Fibroblast of mammary gland (primary cell): Measurements from ENCODE around the gene SPSB4.
"Not testable (repeated sequence)": the region's sequence is repeated elsewhere in the genome, so short reads cannot be mapped to it uniquely, and the experiment has no call there.

ENCODE experiments used
- DNase-seq: peaks from one replicate; pipeline ENCODE4 v3.0.0-alpha.2; 2010; ENCODE audit warnings: low read depth
- H3K4me3 ChIP-seq: 2 replicates; pipeline ENCODE4 v1.5.1; 2011; ENCODE audit warnings: low read depth, mild to moderate bottlenecking, low read length, moderate library complexity; ENCODE audit not compliant: control insufficient read depth
- CTCF ChIP-seq: conservative IDR thresholded peaks from 2 replicates; pipeline ENCODE4 v1.5.1; 2011; ENCODE audit warnings: low read depth, low read length, inconsistent platforms; ENCODE audit not compliant: control insufficient read depth, insufficient read depth

The SPSB4 gene

DNA sequence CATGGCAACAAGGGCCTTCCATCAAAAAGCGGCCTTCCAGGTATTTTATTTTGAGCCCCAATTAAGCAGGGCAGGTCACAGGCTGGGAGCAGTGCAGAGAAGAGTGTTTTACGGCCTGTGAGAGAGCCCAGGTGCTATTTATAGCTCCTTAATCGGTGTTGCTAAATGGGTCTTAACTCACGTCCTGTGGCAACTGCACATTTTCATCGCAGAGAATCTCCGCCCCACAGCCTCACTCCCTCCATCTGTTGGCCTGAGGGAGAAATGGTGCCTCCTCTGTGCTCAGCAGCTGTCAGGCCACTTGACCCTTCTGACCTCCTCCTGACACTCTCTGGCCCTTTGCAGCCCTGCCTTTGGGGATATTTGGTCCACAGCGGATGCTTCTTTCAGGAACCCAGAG, 58.6 kb downstream of the SPSB4 start:
- DNase-seq, result no peak

DNA sequence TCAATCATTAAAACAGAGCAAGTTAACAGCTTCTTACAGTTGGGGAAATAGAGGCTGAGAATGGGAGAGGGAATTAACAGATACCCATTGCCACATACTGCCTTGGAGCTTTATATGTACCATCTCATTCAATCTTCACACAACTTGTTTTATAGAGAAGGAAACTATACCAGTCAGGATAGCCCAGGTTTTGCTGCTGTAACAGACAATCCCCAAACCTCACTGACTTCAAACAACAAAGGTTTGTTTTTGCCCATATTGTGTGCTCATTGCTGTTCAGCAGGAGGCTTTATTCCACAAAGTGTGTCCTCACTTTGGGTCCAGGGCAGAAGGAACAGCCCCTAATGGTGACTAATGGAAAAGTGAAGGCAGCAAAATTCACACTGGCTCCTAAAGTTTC, 59.2 kb downstream of the SPSB4 start:
- H3K4me3 ChIP-seq, result no peak overlapping the region
- no peak for TF ChIP-seq CTCF
- DNase-seq, result no peak

More for the DNA sequence above, 58.6 kb downstream of the SPSB4 start:
- TF ChIP-seq CTCF, result no peak
- H3K4me3 ChIP-seq, result no peak overlapping the region

DNA sequence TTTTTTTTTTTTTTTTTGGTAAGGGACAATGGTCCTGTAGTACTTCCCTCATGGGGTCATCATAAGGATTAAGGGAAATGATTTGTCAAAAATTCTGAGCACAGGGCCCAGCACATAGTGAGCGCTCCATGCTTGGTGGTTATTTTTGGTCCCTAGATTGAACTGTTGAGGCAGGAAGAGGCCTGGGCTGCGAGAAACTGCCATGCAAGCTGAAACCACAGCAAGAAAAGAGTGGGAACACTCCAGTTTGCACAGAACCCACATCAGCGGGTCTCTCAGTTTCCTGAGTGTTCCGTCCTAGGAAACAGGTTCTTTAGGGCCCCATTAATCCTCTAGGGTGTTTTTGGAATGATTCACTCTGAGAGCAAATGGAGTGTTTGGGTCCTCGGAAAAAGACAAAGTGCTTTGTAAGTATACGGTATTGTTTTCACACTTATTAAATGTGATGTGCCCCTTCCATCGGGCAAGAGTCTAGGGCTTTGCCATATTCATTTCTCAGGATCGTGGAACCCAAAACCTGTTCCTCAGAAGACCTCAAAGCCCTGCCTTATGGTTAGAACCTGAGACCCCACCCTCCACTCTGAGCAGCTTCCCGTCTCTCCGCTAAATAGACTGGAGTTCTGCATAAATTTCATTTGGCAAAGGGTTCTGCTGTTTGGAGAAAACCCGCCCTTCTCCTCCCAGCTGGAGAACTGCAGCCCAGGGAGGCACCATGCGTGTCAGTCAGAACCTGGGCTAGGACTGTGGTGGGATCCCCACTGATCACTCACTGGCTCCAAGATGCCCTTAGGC, 60.4 kb downstream of the SPSB4 start:
- TF ChIP-seq CTCF, result no peak
- H3K4me3 ChIP-seq, result no peak overlapping the region
- no peak for DNase-seq

- no peak overlapping the region for H3K4me3 ChIP-seq
- DNase-seq, result no peak
- no peak for TF ChIP-seq CTCF
These were observed 61.6 kb downstream of the SPSB4 start for GRCh38 chr3:141112686-141113297.

GRCh38 chr3:141113680-141114079, 62.5 kb downstream of the SPSB4 start:
- not testable (repeated sequence) for DNase-seq, H3K4me3 ChIP-seq

- no peak for DNase-seq
- TF ChIP-seq CTCF, result no peak
- H3K4me3 ChIP-seq, result no peak overlapping the region
These were observed 63.1 kb downstream of the SPSB4 start for GRCh38 chr3:141114179-141114745.

DNA sequence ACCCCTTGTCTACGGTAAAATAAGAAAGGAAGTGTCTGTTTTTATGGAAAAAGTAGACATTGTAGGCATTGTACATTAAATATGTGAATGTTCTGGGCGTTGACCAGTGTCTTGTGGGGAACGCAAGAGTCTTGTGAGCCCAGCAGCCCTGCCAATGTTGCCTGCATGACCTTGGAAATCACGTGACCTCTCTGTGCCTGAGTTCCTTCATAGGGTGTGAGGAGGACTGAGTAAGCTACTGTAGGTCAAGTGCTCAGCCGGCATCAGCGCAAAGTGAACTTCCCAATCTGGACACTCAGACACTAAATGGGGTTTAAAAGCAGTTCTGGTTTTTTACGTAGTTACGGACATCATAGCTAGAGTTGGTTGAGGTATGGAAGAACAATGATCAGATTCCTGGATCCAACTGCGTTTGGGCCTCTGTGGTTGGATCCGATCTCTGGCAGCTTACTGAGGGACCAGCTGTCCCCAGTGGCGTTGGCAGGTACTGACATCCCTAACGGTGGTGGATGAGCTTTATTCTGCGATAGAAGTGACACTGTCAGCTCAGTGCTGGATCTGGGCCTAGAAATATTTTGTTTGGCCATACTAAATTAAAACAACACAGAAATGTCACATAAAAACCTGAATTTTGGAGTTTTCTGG, 63.8 kb downstream of the SPSB4 start:
- no peak for DNase-seq
- TF ChIP-seq CTCF, result peak; percentile 29
- no peak overlapping the region for H3K4me3 ChIP-seq
